HFFc6 (cell line): ENCODE measurements around the gene TMEM187. TPM values are rescaled to one million over a fixed set of nuclear protein-coding genes. Genes with fewer than 3 reads are reported as not detected.

ENCODE experiments used
- DNase-seq: peaks from one replicate; pipeline ENCODE4 v3.0.0-alpha.2; 2018
- H3K27ac Mint-ChIP-seq: 2 replicates; pipeline ENCODE4 v1.8.0; 2020; ENCODE audit warnings: mild to moderate bottlenecking, mixed read lengths
- H3K27me3 Mint-ChIP-seq: 2 replicates; pipeline ENCODE4 v1.8.0; 2021; ENCODE audit warnings: mild to moderate bottlenecking, moderate library complexity, mixed read lengths; ENCODE audit not compliant: insufficient read depth
- H3K36me3 Mint-ChIP-seq: 2 replicates; pipeline ENCODE4 v1.8.0; 2021; ENCODE audit warnings: low read depth, mixed read lengths
- H3K4me1 Mint-ChIP-seq: 2 replicates; pipeline ENCODE4 v1.8.0; 2020; ENCODE audit warnings: low read depth, mixed read lengths
- H3K4me3 Mint-ChIP-seq: 2 replicates; pipeline ENCODE4 v1.8.0; 2020; ENCODE audit warnings: mild to moderate bottlenecking, moderate library complexity, mixed read lengths
- H3K9me3 Mint-ChIP-seq: 2 replicates; pipeline ENCODE4 v1.8.0; 2020; ENCODE audit warnings: mild to moderate bottlenecking, mixed read lengths
- CTCF ChIP-seq: fragments of 200-600 bp; sonication (generic); IDR thresholded peaks from 2 replicates; pipeline ENCODE4 v1.5.0; 2021; ENCODE audit warnings: antibody characterized with exemption, mild to moderate bottlenecking
- total RNA-seq, 6 experiments: library from RNA; stranded (reverse); fragmentation: NEBNext Ultra II Directional; extraction: Animal tissue kit (Norgen Biotek cat#: 25700); gene quantifications; 2 replicates in 1 of 6; 3 replicates in 5 of 6; pipeline ENCODE4 v1.2.3, GENCODE V29; 2021

Gene TMEM187
- total RNA-seq, 6 experiments from 2014 or later, result 3.1 to 8.0 (median 5.7) TPM

- TF ChIP-seq CTCF, result no peak
- no peak within 1 kb of the TSS for H3K4me3 Mint-ChIP-seq
- H3K27ac Mint-ChIP-seq, result no peak within 1 kb of the TSS
- DNase-seq, result no peak
- no peaks in the 10 kb centered on the region; the same call in none of the 2 replicates for H3K27me3 Mint-ChIP-seq
- H3K36me3 Mint-ChIP-seq, result peaks cover 5% of the 10 kb centered on the region
- 0 out of 2 replicates have a peak, but pooled peaks cover 5% of the 10 kb centered on the region for H3K4me1 Mint-ChIP-seq
- H3K9me3 Mint-ChIP-seq, result no peaks in the 10 kb centered on the region
Observed at GRCh38 chrX:153944140-153944799, 28.3 kb upstream of the TMEM187 start, which contains the start of gene RENBP. Gene RENBP (minus strand): TSS chrX:153944643. CDS start chrX:153944610, 33 bp downstream.

DNA sequence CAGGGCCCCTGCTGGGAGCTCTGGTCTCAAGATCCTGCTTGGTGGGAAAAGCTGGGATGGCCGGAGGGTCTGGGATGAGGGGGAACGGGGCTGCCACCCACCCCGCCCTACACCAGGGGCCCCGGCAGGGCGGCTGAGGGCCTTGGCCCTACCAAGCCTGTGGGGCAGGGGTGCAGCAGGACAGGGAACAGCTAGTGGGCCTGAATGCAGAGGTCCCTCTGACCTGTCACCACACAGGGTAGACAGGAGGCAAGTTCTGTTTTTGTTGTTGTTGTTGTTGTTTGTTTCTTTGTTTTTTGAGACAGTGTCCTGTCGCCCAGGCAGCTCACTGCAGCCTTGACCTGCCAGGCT is 27.8 kb upstream of the TMEM187 start:
- no peak for DNase-seq
- Mint-ChIP-seq H3K9me3 (no peaks in the 10 kb centered on the region), H3K27ac (no peak overlapping the region), H3K27me3 (no peaks in the 10 kb centered on the region; the same call in none of the 2 replicates), H3K4me3 (no peak overlapping the region), H3K36me3 (peaks cover 5% of the 10 kb centered on the region), H3K4me1 (0 out of 2 replicates have a peak, but pooled peaks cover 5% of the 10 kb centered on the region)
- TF ChIP-seq CTCF, result no peak

GRCh38 chrX:153945956-153946943 is 26.3 kb upstream of the TMEM187 start:
- peaks cover 5% of the 10 kb centered on the region for H3K36me3 Mint-ChIP-seq
- no peak for DNase-seq
- 0 out of 2 replicates have a peak, but pooled peaks cover 5% of the 10 kb centered on the region for H3K4me1 Mint-ChIP-seq
- H3K9me3 Mint-ChIP-seq, result no peaks in the 10 kb centered on the region
- no peak overlapping the region for H3K4me3 Mint-ChIP-seq
- no peak for TF ChIP-seq CTCF
- no peaks in the 10 kb centered on the region; the same call in 1 of the 2 replicates for H3K27me3 Mint-ChIP-seq
- no peak overlapping the region for H3K27ac Mint-ChIP-seq

GRCh38 chrX:153947009-153947769 is 25.4 kb upstream of the TMEM187 start:
- H3K27ac Mint-ChIP-seq, result peak overlapping the region; percentile 72
- H3K27me3 Mint-ChIP-seq, result no peaks in the 10 kb centered on the region; the same call in 1 of the 2 replicates
- peak; percentile 65 for DNase-seq
- no peaks in the 10 kb centered on the region for H3K9me3 Mint-ChIP-seq
- H3K4me1 Mint-ChIP-seq, result 0 out of 2 replicates have a peak, but pooled peaks cover 5% of the 10 kb centered on the region
- H3K4me3 Mint-ChIP-seq, result peak overlapping the region; percentile 47; the same call in 1 of the 2 replicates
- peak; percentile 85 for TF ChIP-seq CTCF
- H3K36me3 Mint-ChIP-seq, result peaks cover 5% of the 10 kb centered on the region

DNA sequence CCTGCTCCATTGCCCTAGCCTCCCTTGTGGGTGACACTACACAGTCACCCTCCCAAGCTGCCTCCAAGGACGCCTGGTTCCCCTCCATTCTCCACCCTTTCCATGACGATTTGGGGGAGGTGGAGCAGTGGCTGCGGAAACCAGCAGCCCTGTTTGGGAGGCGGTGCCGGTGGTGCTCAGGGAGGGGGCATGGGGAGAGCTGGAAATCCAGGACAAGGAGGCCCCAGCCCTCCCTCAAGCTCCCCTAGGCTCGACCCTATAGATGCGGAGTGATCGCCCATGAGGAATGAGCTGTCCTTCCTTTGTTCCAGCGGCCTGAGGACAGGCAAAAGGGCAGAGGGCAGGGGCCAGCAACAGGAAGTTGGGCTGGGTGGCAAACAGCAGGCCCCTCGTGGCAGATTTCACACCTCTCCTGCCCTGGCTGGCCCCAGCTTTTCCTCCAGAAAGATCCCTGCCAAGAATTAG is 24.5 kb upstream of the TMEM187 start:
- no peak for DNase-seq
- H3K36me3 Mint-ChIP-seq, result peaks cover 5% of the 10 kb centered on the region
- no peak overlapping the region for H3K27ac Mint-ChIP-seq
- H3K9me3 Mint-ChIP-seq, result no peaks in the 10 kb centered on the region
- no peaks in the 10 kb centered on the region; the same call in 1 of the 2 replicates for H3K27me3 Mint-ChIP-seq
- TF ChIP-seq CTCF, result no peak
- no peak overlapping the region for H3K4me3 Mint-ChIP-seq
- 0 out of 2 replicates have a peak, but pooled peaks cover 5% of the 10 kb centered on the region for H3K4me1 Mint-ChIP-seq
